22Rv1 (cell line): ENCODE measurements around the gene LPIN1.

ENCODE experiments used
- H3K27ac ChIP-seq: fragments of 450-650 bp; 2 replicates; pipeline ENCODE4 v1.5.1; 2017
- CTCF ChIP-seq: fragments of 450-650 bp; IDR thresholded peaks from 2 replicates; pipeline ENCODE4 v1.5.1; 2017; ENCODE audit warnings: mild to moderate bottlenecking
- ZFX ChIP-seq: fragments of 450-650 bp; IDR thresholded peaks from 2 replicates; pipeline ENCODE4 v1.6.1; 2017; ENCODE audit warnings: antibody characterized with exemption, borderline replicate concordance

The LPIN1 gene

GRCh38 chr2:11798701-11799435, 52.4 kb downstream of the LPIN1 start:
- TF ChIP-seq CTCF (no peak), ZFX (no peak)

GRCh38 chr2:11799826-11800225, 53.4 kb downstream of the LPIN1 start:
- TF ChIP-seq CTCF, result no peak
- TF ChIP-seq ZFX, result no peak

More at GRCh38 chr2:11798701-11799435, 52.4 kb downstream of the LPIN1 start:
- H3K27ac ChIP-seq, result no peak overlapping the region

GRCh38 chr2:11802782-11803191, 56.4 kb downstream of the LPIN1 start:
- H3K27ac ChIP-seq, result no peak overlapping the region
- TF ChIP-seq CTCF, result no peak
- no peak for TF ChIP-seq ZFX

More at GRCh38 chr2:11799826-11800225, 53.4 kb downstream of the LPIN1 start:
- H3K27ac ChIP-seq, result no peak overlapping the region

GRCh38 chr2:11805024-11805423, 58.6 kb downstream of the LPIN1 start:
- H3K27ac ChIP-seq, result no peak overlapping the region
- TF ChIP-seq CTCF, result no peak
- no peak for TF ChIP-seq ZFX

- H3K27ac ChIP-seq, result no peak overlapping the region
- no peak for TF ChIP-seq ZFX
- TF ChIP-seq CTCF, result no peak
Observed at GRCh38 chr2:11805920-11806319, 59.5 kb downstream of the LPIN1 start.

- no peak for TF ChIP-seq ZFX
- no peak for TF ChIP-seq CTCF
- no peak overlapping the region for H3K27ac ChIP-seq
Observed at GRCh38 chr2:11807156-11808015, 61.0 kb downstream of the LPIN1 start.

- TF ChIP-seq ZFX (no peak), CTCF (no peak)
- H3K27ac ChIP-seq, result no peak overlapping the region
Observed at GRCh38 chr2:11808016-11808400, 61.6 kb downstream of the LPIN1 start.
